K562 (cell line): ENCODE measurements around the gene SLC39A11. TPM values are rescaled to one million over a fixed set of nuclear protein-coding genes. Genes with fewer than 3 reads are reported as not detected.

Source experiments
- ATAC-seq: fragments of 200-7000 bp; cut with Tn5 transposase; 3 replicates; pipeline ENCODE4 v1.9.1; 2020; ENCODE audit warnings: moderate library complexity
- BruUV-seq: library from RNA; stranded (reverse); fragments of 400-500 nt; replicated peaks from 2 replicates; lab custom pipeline; 2021; lab: Mats Ljungman, UMichigan
- CTCF ChIA-PET: fragments of 300-600 bp; formaldehyde crosslinking; extraction: SDS; loops from one replicate; lab custom pipeline; 2021; ENCODE audit warnings: low intra/inter-chr PET ratio; lab: Yijun Ruan, JAX
- POLR2A ChIA-PET: fragments of 300-600, 350-650 bp; sonication (Branson Sonifier 250); formaldehyde crosslinking; extraction: SDS; loops from one replicate; lab custom pipeline; 2021; ENCODE audit warnings: antibody characterized with exemption, inconsistent platforms; lab: Yijun Ruan, JAX
- DNase-seq, 4 experiments: peaks; one replicate each; pipeline versions ENCODE4 v3.0.0 to v3.0.0-alpha.2; 2011 to 2018; ENCODE audit warnings: low spot score in 3 of 4, mixed read lengths in 3 of 4; ENCODE audit errors: extremely low read depth in 1 of 4
- FAIRE-seq: peaks from 2 replicates; lab custom pipeline; 2011; peaks lifted over from hg19 to GRCh38; lab: Jason Lieb, UNC
- H2AFZ ChIP-seq: 2 replicates; pipeline ENCODE4 v1.6.0; 2011; ENCODE audit warnings: low read depth, low read length, control low read depth, inconsistent platforms
- H3K27ac ChIP-seq: fragments of 200-600 bp; 3 replicates; pipeline ENCODE4 v1.8.0; 2011; ENCODE audit warnings: low read depth, mild to moderate bottlenecking, control low read depth, inconsistent platforms, low read length, moderate library complexity, mixed read lengths; ENCODE audit errors: extremely low read depth
- H3K27me3 ChIP-seq, 2 experiments: fragments of 300-600 bp in 1 of 2; 2 replicates in 1 of 2; 3 replicates in 1 of 2; pipeline versions ENCODE4 v1.6.0 to v1.8.0; 2011; ENCODE audit warnings: inconsistent platforms in 2 of 2, low read length in 2 of 2, mild to moderate bottlenecking in 1 of 2, mixed read lengths in 1 of 2, moderate library complexity in 1 of 2; ENCODE audit not compliant: control insufficient read depth in 2 of 2, insufficient read depth in 2 of 2
- H3K36me3 ChIP-seq: fragments of 300-600 bp; 3 replicates; pipeline ENCODE4 v1.8.0; 2011; ENCODE audit warnings: mild to moderate bottlenecking, low read length, inconsistent platforms; ENCODE audit not compliant: control insufficient read depth, insufficient read depth
- H3K4me1 ChIP-seq, 2 experiments: fragments of 200-600 bp in 1 of 2; replicated peaks in 1 of 2; 2 replicates in 1 of 2; 3 replicates in 1 of 2; pipeline versions ENCODE4 v1.5.1 to v1.8.0; 2011; ENCODE audit warnings: inconsistent platforms in 2 of 2, low read length in 2 of 2, mild to moderate bottlenecking in 1 of 2, mixed read lengths in 1 of 2, moderate library complexity in 1 of 2; ENCODE audit not compliant: control insufficient read depth in 2 of 2, insufficient read depth in 2 of 2
- H3K4me2 ChIP-seq: 2 replicates; pipeline ENCODE4 v1.6.1; 2011; ENCODE audit warnings: low read length, control low read depth, inconsistent platforms, mixed read lengths; ENCODE audit not compliant: insufficient read depth
- H3K4me3 ChIP-seq: fragments of 200-600 bp; sonication (generic), shearing (Covaris generic); 2 replicates; pipeline ENCODE4 v1.5.1; 2016; ENCODE audit warnings: control low read depth, inconsistent platforms
- H3K79me2 ChIP-seq: fragments of 200-600 bp; 3 replicates; pipeline ENCODE4 v1.8.0; 2011; ENCODE audit warnings: low read length, inconsistent platforms; ENCODE audit not compliant: control insufficient read depth, insufficient read depth
- H3K9ac ChIP-seq, 2 experiments: 2 replicates each; pipeline versions ENCODE4 v1.6.0 to v1.6.1; 2011; ENCODE audit warnings: low read depth in 2 of 2, low read length in 2 of 2, control low read depth in 1 of 2, inconsistent platforms in 1 of 2, mild to moderate bottlenecking in 1 of 2, mixed read lengths in 1 of 2; ENCODE audit not compliant: insufficient read depth in 1 of 2
- H3K9me1 ChIP-seq: one replicate; pipeline ENCODE4 v1.6.0; 2011; ENCODE audit warnings: inconsistent platforms, mild to moderate bottlenecking, low read length, moderate library complexity; ENCODE audit not compliant: control insufficient read depth, insufficient read depth
- H3K9me3 ChIP-seq: replicated peaks from 2 replicates; pipeline ENCODE4 v1.5.1; 2011; ENCODE audit warnings: low read depth, low read length, inconsistent platforms; ENCODE audit not compliant: control insufficient read depth, insufficient read depth
- H4K20me1 ChIP-seq: replicated peaks from 2 replicates; pipeline ENCODE4 v1.6.1; 2011; ENCODE audit warnings: low read length, inconsistent platforms, mixed read lengths; ENCODE audit not compliant: control insufficient read depth, insufficient read depth
- CXXC5 ChIP-seq: fragments of 250-450 bp; sonication (Bioruptor Pico); IDR thresholded peaks from 2 replicates; pipeline ENCODE4 v1.8.0; 2022; ENCODE audit warnings: inconsistent platforms, mild to moderate bottlenecking, moderate library complexity
- HDAC8 ChIP-seq: fragments of 450-650 bp; IDR thresholded peaks from 2 replicates; pipeline ENCODE4 v1.6.1; 2016; ENCODE audit warnings: mild to moderate bottlenecking, missing genetic modification characterization, moderate library complexity, missing compliant biosample characterization
- MLX ChIP-seq, 2 experiments: fragments of 450-650 bp in 1 of 2; sonication (generic) in 1 of 2; formaldehyde crosslinking; conservative IDR thresholded peaks; 2 replicates each; pipeline versions ENCODE4 v1.4.0 to v1.8.1; 2020 to 2022; ENCODE audit warnings: mild to moderate bottlenecking in 1 of 2, missing genetic modification reagents in 1 of 2
- MYNN ChIP-seq, 2 experiments: sonication (generic); formaldehyde crosslinking in 1 of 2; IDR thresholded peaks; 2 replicates each; pipeline versions ENCODE4 v1.5.0 to v1.6.1; 2016 to 2020; ENCODE audit warnings: antibody characterized with exemption in 1 of 2, missing genetic modification reagents in 1 of 2
- NR3C1 ChIP-seq: sonication (generic); formaldehyde crosslinking; IDR thresholded peaks from 2 replicates; pipeline ENCODE4 v1.8.1; 2022; ENCODE audit warnings: missing genetic modification reagents
- PML ChIP-seq: IDR thresholded peaks from 2 replicates; pipeline ENCODE4 v1.6.1; 2012; ENCODE audit warnings: low read length, inconsistent platforms
- RNF2 ChIP-seq: sonication (generic); IDR thresholded peaks from 2 replicates; pipeline ENCODE4 v1.6.1; 2016
- SIRT6 ChIP-seq: IDR thresholded peaks from one replicate; pipeline ENCODE4 v1.6.1; 2012; ENCODE audit warnings: low read depth, mild to moderate bottlenecking, control low read depth, inconsistent platforms, low read length, moderate library complexity
- ZC3H11A ChIP-seq: IDR thresholded peaks from 2 replicates; pipeline ENCODE4 v1.6.1; 2012; ENCODE audit warnings: low read depth, low read length, improper control_type of control experiment
- ZFP30 ChIP-seq: fragments of 250-450 bp; sonication (Bioruptor Pico); IDR thresholded peaks from 2 replicates; pipeline ENCODE4 v1.8.0; 2022; ENCODE audit warnings: moderate library complexity, mild to moderate bottlenecking, inconsistent platforms, borderline replicate concordance
- ZNF12 ChIP-seq: sonication (generic); formaldehyde crosslinking; IDR thresholded peaks from 2 replicates; pipeline ENCODE4 v1.4.0; 2020; ENCODE audit warnings: mild to moderate bottlenecking, missing genetic modification reagents
- ZNF311 ChIP-seq: fragments of 250-450 bp; sonication (Bioruptor Pico); IDR thresholded peaks from 2 replicates; pipeline ENCODE4 v1.4.0; 2020; ENCODE audit warnings: mild to moderate bottlenecking, moderate library complexity
- WGBS: fragments of 100-300 bp; shearing (Covaris generic); methylation state at CpG from one replicate; pipeline ENCODE4 v1.1.6; 2016; ENCODE audit warnings: low coverage, mixed read lengths; ENCODE audit not compliant: insufficient coverage; ENCODE audit errors: missing lambda C conversion rate; 5-methylcytosine and 5-hydroxymethylcytosine counted together
- in situ Hi-C: fragments of 300-500 bp; cut with MboI; formaldehyde crosslinking; loops from 4 replicates; pipeline ENCODE4 v1.15.0; 2018; ENCODE audit warnings: inconsistent platforms, mixed read lengths
- intact Hi-C: fragments of 100-400 bp; cut with micrococcal nuclease; formaldehyde crosslinking; loops from 2 replicates; pipeline ENCODE4 v1.14.2; 2022
- polyA plus RNA-seq, 8 experiments: library from polyadenylated mRNA; depleted of rRNA in 4 of 8; stranded (reverse) in 5 of 8; unstranded in 3 of 8; fragments of >200 nt; fragmentation: Nextera tagmentation in 2 of 8; fragmentation: Illumina TruSeq in 1 of 8; extraction: Ambion mirVana in 2 of 8; extraction: Trizol in 1 of 8; gene quantifications; 2 replicates each; pipeline versions ENCODE4 v1.2.1 to v1.2.3, GENCODE V29; 2011 to 2014; ENCODE audit warnings: inconsistent platforms in 1 of 8, missing spikeins in 1 of 8
- total RNA-seq, 7 experiments: library from RNA; depleted of rRNA in 6 of 7; stranded (reverse); fragments of >200 nt in 6 of 7; fragmentation: Illumina TruSeq in 2 of 7; extraction: Trizol in 2 of 7; gene quantifications; 2 replicates each; pipeline versions ENCODE4 v1.2.1 to v1.2.3, GENCODE V29; 2011 to 2021; ENCODE audit warnings: low replicate concordance in 1 of 7
- TF ChIP-seq, protein P1 (sequence below): sonication (generic); formaldehyde crosslinking; IDR thresholded peaks from 2 replicates; pipeline ENCODE4 v1.5.0; 2020; ENCODE audit warnings: missing genetic modification reagents

The SLC39A11 gene
- total and polyA plus RNA-seq, 9 of the 15 experiments (the other 6 are each of a cell fraction or from before 2014, with no cell fraction given) = 10.5 to 26.4 (median 13.4) TPM

GRCh38 chr17:72710834-72711233 is 381.7 kb downstream of the SLC39A11 start:
- DNase-seq = no peak
- no peak for ATAC-seq
- BruUV-seq = no TSS peak
- H3K4me3 ChIP-seq = no peak overlapping the region
- no peak overlapping the region for H3K27ac ChIP-seq
- H3K4me2 ChIP-seq = no peak overlapping the region
- CTCF ChIA-PET = no interaction called here
- H3K27me3 ChIP-seq = no peaks in the 10 kb centered on the region
- no peak overlapping the region for H3K9ac ChIP-seq
- in situ Hi-C loops = no loop called here
- 14% methylated on average over 1 of the region's 1 CpG for WGBS
- H4K20me1 ChIP-seq = no peaks in the 10 kb centered on the region
- intact Hi-C loops = no loop called here
- H3K9me1 ChIP-seq = no peaks in the 10 kb centered on the region
- H3K36me3 ChIP-seq = no peaks in the 10 kb centered on the region
- TF ChIP-seq NR3C1 (no peak), PML (no peak), ZNF311 (no peak), SIRT6 (no peak), ZC3H11A (no peak), HDAC8 (tag) (no peak)
- TF ChIP-seq, protein P1, sequence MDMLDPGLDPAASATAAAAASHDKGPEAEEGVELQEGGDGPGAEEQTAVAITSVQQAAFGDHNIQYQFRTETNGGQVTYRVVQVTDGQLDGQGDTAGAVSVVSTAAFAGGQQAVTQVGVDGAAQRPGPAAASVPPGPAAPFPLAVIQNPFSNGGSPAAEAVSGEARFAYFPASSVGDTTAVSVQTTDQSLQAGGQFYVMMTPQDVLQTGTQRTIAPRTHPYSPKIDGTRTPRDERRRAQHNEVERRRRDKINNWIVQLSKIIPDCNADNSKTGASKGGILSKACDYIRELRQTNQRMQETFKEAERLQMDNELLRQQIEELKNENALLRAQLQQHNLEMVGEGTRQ (CRISPR knock-in tag) = no peak
- POLR2A ChIA-PET = no interaction called here
- no peaks in the 10 kb centered on the region for H3K4me1 ChIP-seq
- FAIRE-seq = no peak
- no peak overlapping the region for H2AFZ ChIP-seq
- H3K79me2 ChIP-seq = no peaks in the 10 kb centered on the region
- no peaks in the 10 kb centered on the region for H3K9me3 ChIP-seq

GRCh38 chr17:72710202-72710601 is 382.3 kb downstream of the SLC39A11 start:
- Histone ChIP-seq H3K27me3 (no peaks in the 10 kb centered on the region), H3K4me3 (no peak overlapping the region), H3K9ac (no peak overlapping the region), H3K79me2 (no peaks in the 10 kb centered on the region), H3K36me3 (no peaks in the 10 kb centered on the region), H4K20me1 (no peaks in the 10 kb centered on the region), H3K4me2 (no peak overlapping the region), H3K9me1 (no peaks in the 10 kb centered on the region), H3K27ac (no peak overlapping the region), H2AFZ (no peak overlapping the region), H3K4me1 (no peaks in the 10 kb centered on the region), H3K9me3 (no peaks in the 10 kb centered on the region)
- DNase-seq = no peak
- ChIA-PET CTCF (no interaction called here), POLR2A (no interaction called here)
- FAIRE-seq = no peak
- intact Hi-C loops = no loop called here
- BruUV-seq = no TSS peak
- in situ Hi-C loops = no loop called here
- no peak for ATAC-seq
- TF ChIP-seq MLX (CRISPR knock-in tag; conservative IDR thresholded peaks at IDR 0.05) (no peak), ZFP30 (CRISPR knock-in tag) (no peak), MYNN (IDR thresholded peaks at IDR 0.05) (no peak), MYNN (CRISPR knock-in tag; IDR thresholded peaks at IDR 0.05) (no peak), RNF2 (no peak), CXXC5 (CRISPR knock-in tag) (no peak), ZNF12 (CRISPR knock-in tag) (no peak)
